ENCODE measurements around the gene PSAP.
A peak's percentile ranks its signal among the peaks of the same experiment; 100 is the strongest.

PSAP gene

DNA sequence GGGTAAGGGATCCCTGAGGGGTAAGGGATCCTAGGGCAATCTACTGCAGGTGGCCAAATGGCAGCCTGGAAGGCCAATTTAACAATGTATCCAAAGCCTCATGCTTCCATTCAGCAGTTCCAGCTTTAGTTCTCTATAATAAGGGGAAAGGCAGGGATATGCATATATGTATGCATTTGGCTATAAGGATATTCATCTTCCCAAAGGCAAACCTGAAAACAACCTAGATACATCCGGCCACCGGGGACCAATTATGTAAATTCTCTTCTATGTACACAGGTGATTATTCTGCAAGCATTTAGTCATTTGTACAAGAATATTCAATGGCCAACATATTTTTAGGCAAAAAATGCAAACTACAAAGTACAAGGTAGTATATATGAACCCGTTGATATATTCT, 26.7 kb downstream of the PSAP start:
- no peak for DNase-seq

DNA sequence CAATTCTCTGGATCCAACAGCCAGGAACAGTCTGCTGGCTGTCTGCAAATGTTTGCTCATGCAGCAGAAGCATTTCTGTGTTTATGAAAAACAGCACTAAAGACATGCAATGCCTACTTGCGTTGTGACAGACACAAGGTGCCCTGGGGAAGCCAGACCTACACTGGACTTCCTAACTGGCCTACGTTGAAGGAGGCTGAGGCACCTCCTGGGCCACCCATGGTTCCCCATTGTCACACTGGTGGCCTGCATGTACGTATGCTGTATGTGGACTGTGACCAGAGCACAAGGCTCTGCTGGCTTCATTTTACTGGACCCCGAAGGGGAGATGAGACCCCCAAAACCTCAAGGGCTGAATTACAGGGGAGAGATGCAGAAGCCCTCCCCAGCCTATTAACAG, 27.7 kb downstream of the PSAP start:
- DNase-seq: no peak

DNA sequence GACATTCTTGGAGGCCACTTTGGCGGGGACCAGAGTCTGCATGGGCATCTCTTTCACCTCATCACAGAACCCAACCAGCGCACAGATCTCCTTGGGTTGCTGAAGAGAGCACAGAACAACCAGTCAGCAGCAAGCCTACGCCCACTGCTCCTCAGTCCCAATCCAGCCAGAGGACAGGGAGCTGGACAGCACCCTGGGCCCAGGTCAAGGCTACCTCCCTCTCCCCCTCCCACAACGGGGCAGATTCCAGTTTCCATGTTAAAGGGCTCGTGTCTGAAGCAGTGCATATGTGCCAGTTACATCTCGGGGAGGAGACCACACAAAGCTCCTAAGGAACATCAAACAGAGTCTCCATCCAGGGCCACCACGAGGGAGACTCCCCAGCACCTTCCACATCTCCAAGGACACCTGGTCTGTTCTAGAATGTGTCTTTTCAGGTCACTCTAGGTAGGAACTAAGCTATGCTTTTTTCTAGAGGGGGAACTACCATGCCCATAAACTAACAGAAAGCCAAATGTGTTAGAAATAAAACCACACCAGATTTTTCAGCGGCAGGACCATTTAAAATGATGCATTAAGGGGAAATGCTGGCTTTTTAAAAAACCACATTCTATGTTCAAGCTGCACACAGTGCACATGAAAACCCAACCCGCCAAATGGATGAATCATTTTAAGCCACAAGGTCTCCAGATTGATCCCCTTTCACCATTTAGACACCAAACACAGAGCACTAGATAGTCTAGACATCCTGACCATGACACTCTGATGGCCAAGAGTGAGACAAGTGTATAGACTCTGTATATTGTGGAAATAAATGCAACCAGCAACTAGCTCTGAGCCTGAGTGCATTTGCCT, 28.9 kb downstream of the PSAP start:
- DNase-seq: no peak

DNA sequence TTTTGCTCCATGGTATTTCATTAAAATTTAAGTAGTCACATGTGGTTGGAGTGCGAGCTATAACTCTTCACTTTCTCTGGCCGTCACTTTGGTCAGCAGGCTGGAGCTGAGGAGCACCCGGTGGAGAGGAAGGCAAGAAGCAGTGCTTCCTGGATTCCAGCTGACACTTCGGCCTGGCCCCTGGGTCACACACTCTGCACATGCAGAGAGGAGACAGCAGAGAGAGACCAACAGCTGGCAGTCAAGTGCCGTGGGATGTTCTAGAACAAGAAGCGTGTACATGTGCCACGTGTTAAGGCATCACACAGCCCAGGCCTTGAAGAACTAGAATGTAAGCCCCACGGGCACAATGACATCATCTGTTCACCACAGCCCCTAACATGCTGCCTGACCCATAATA, 30.1 kb downstream of the PSAP start:
- DNase-seq: no peak

DNA sequence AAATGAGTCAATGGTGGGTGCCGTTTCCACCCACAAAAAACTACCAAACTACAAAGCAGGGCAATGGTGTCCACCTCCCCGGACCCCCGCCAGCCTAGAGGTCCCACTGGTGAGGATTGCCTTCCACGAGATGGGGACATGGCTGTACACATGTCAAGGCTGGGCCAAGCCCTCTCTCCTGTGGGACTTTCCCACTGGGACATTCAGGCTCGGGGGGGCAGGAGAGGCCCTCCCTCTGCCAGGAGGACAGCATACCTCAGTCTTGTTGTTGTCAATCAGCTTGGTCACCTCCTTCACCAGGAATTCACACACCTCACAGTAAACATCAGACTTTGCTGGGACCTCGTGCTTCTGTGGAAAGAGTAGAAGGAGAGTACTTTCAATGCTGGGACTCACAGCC, 31.1 kb downstream of the PSAP start:
- DNase-seq: no peak

DNA sequence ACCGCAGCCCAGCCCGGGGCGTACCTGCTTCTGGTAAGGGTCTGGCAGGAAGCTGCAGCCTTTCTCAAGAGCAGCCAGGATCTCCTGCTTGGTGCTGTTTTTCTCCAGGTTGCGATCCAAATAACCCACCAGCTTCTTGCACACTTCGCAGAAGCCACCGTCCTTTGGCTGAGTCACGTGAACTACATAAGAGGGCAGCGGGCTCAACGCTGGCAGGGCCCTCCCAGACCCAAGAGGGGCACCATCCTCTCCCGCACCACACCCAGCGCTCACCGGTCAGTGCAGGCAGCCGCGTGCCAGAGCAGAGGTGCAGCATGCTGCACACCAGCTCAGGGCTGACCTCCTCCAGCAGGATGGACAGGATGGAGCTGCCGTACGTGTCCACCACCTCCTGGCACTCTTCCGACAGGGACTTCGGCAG, 31.6 kb downstream of the PSAP start:
- no peak for DNase-seq

DNA sequence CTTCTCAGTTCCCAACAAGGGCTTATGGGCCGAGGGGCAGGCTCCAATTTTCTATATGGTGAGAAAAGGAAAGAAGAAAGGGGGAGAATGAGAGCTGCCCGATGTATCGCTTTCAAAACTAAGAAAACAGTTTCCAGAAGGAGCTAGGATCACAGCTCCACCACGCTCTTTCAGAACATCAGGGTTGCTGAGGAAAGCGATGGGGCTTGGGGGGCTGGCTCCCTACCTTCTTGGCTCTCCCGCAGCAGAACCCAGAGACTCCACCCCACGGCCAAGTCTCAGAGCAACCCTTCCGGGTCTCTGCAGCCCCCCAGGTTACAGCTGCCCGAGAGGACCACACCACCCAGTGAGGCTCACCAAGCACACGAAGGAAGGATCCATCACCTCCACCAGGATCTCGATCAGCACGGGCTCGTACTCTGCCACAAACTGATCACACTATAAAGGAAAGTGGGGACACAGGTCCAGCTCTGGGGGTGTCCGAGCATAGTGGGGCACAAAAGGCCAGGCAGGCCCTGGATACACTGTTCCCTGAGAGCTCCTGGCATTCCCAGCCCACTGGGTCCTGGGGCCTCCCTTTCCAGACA, 32.3 kb downstream of the PSAP start:
- DNase-seq: no peak

DNA sequence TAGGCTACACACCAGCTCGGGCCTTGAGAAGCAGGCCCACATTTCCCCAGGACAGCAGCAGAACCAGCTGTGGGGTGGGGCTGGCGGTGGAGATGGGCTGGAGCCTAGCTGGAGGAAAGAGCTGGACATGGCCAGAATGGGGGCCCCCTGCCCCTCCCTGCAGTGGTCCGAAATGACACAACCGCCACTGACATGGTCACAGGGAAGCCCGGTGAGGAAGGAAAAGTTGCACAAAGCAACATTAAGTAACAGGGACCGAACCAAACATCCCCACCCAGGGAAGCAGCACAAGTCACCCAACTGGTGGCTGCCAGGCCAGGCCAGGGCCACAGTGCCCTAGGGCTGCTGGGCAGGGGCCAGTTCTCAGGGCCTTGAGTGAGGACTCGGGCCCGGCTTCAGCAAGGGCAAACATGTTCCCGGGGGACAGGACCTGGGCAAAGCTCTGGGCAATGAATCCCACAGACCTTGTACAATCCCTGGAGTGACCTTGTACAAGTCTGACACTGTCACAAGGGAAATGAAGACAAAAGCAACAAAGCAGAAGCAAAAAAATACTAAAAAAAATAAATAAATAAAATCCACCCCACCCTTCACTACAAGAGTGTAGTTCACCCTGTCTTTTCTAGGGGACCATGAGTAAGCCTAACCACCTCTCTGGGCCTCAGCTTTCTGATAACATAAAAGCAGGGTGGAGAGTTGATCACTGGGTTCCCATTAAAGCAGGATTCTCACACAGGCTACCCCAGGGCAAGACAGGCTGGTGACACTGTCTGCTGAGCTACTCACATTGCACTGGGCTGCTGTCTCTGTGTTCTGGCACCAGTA, 33.0 kb downstream of the PSAP start:
- no peak for DNase-seq

DNA sequence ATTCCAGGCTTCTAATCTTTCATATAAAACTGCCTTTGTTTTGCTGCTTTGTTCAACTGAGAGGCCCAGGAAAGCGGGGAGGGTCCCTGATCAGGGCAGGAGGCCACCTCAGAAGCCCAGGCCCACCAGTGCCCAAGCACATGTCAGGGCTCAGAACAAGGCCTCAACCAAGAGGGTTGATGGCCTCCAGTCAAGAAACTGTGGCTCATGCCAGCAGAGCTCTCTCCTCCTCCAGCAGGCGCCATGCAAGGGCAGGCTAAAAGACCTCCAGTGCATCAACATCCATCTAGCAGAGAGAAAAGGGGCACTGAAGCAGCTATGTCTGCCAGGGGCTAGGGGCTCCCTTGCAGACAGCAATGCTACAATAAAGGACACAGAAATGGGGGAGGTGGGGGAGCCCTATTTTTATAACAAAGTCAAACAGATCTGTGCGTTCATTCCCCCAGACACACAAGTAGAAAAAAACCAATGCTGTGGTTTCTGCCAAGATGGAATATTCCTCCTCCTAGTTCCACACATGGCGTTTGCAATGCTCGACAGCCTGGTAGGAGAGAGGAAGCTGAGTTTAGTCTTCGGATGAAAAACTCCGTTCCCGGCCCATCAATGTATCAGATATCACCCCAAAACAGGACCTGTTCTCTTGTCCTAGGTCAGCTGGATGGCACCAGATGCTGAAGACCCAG, 34.0 kb downstream of the PSAP start:
- no peak for DNase-seq

DNA sequence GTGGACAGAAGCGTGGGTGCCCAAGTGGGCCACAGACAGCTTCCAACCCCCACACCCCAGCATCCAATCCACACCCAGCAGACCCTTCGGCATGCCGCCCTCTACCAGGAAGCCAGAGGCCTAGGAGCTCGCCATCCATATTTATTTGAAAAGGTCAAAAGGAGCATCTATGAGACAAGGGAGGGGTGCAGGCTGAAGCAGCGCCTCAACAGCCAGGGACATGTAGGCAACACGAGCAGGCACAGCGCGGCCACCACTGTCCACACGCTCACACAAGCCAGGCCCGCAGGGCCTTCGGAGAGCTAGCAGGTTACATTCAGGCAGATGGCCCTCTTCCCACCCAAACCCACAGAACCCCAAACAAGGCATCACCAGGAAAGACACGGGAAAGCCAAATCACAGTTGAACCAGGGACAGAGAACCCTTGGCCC, 34.6 kb downstream of the PSAP start:
- no peak for DNase-seq

DNA sequence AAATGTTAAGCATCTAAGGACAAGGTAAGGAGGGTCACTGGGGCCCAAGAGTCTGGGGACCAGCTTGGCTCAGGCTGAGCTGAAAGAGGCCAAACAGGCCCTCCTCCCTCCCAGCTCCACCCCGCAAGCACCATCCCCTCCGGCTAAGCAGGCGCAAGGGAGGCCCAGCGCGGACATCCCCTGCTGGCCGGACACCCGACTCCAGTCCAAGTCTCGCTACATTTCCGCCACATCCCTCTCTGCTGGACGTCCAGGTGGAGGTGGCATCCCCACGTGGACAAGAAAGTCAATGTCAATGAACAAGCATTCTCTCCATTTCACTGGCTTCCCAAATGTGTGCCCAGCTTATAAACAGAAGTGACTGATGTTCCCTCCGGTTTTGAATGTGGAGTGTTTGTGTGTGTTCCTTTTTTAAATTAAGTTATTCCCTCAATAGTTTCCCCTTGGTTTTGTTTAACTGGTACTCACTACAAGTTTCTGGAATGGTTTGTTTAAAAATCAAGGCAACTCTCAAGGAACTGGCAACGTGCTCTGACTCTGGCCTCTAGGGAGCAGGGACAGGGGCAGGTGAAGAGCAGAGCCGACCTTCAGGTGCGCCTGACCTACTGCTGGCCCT, 35.4 kb downstream of the PSAP start:
- no peak for DNase-seq

DNA sequence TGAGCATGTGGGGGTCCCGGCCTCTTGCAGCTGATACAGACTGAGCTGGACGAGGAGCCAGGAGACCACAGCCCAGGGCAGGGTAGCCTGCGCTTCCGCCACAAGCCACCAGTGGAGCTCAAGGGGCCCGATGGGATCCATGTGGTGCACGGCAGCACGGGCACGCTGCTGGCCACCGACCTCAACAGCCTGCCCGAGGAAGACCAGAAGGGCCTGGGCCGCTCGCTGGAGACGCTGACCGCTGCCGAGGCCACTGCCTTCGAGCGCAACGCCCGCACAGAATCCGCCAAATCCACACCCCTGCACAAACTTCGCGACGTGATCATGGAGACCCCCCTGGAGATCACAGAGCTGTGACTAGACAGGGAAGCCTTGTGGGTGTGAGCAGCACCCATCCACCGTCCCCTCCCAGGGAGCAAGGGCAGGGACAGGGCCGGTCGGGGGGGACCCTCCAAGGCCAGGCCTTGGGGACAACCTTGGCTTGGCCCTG, 36.1 kb downstream of the PSAP start:
- DNase-seq: no peak

DNA sequence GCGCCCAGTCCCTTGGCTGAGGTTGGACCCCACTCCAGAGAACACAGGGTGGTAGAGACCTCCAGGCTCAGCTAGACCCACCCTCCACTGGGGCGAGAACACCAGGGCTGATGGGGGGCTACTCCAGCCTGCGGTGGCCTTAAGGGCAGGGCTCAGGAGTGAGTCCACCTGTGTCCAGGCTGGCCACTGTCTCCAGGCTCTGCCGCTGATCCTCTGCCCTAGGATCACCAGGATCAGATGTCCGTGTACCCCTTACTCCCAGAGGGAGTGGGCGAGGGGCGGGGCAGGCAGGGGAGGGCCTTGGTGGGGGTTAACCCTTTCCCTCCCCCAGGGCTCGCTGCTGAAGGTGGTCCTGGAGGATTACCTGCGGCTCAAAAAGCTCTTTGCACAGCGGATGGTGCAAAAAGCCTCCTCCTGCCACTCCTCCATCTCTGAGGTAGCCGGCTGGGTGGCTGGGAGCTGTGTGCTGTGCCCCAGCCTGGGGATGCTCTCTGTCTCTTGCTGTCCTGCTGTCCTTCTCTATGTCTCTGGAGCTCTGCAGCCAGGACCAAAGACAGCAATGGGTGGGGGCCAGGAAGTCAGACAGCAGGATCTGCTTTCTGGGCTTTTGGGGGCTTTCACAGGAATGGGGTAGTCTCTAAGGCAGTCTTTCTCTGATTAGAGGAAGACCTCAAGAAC, 38.0 kb downstream of the PSAP start:
- no peak for DNase-seq

DNA sequence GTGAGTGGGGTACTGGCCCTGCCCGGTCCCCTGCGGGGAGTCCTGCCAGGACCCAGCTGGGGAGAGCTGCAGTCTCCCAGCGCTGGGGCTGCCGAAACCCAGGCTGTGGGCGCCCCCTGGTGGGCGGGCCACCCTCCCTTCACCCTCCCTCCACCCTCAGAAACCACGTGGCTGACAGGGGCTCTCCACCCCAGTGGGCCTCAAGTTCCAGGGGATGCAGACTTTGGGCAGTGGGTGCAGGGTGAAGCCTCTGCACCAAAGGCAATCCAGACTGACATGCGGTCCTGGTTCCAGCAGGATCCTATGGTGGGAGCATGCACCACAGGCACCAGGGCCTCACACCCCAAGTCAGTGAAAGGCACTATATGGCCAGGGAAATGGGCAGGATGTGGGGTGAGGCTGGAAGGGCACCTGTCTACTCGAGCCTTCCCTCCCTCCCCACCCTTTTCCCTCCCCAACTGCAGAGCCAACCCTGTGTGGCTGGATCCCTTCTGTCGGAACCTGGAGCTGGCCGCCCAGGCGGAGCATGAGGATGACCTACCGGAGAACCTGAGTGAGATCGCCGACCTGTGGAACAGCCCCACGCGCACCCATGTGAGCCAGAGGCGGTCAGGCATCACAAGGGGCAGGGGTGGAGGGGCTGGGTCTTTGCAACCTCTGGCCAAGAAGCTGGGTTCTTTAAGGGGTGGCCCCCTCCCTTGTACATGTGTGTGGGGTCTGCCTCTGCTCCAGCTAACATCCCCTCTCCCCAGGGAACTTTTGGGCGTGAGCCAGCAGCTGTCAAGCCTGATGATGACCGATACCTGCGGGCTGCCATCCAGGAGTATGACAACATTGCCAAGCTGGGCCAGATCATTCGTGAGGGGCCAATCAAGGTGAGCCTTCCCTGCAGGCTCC, 38.8 kb downstream of the PSAP start:
- peak; percentile 10 to 44 for DNase-seq

DNA sequence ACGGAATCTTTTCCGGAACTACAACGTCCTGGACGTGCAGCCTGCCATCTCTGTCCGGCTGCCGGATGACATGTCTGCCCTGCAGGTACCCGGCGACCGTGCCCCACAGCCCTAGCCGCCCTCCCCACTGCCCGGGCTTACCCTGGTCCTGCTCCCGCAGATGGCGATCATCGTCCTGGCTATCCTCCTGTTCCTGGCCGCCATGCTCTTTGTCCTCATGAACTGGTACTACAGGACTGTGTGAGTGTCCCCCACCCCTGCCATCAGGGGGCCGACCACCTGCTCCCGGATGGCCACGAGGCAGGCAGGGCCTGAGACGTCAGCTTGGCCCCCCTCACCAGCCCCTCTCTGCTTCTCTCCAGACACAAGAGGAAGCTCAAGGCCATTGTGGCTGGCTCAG, 39.7 kb downstream of the PSAP start:
- no peak for DNase-seq

DNA sequence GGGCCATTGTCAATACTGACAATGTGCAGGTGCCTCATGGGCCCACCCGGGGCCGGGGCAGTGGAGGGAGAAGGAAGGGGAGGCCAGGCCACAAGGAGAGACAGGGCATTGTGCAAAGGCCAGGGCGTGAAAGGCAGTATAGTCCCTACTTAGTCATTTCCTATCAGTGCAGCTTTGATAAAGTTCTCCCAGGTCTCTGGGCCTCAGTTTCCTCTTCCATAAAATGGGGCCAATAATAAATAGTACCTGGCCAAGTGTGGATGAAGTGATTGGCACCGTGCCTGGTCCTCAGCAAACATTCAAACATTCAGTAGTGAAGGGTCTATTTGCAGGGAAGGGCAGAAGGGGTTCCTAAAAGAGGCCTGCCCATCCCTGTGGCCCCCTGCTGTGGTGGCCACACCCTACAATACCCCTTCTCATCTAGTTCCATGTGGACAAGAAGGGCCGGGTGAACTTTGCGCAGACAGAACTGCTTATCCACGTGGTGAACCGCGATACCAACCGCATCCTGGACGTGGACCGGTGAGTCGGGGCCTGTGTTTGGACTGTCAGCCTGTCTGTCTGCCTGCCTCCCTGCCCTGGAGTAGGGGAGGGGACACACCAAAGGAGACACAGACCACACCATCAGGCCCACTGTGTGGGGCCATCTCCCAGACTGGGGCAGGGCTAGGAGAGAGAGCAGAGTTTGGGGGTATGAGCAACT, 40.9 kb downstream of the PSAP start:
- DNase-seq: no peak

DNA sequence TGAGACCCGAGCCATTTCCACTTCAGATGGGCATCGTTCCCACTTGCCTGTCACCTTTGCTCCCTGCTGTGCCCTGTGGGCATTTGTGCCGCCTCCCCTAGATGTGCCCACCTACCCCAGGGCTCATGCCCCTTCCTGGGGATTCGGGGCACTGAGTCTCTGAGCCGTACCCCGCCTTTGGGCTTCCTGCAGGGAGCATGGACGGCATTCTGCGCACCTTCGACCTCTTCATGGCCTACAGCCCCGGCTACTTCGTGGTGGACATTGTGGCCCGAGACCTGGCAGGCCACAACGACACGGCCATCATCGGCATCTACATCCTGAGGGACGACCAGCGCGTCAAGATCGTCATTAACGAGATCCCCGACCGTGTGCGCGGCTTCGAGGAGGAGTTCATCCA, 41.4 kb downstream of the PSAP start:
- no peak for DNase-seq

DNA sequence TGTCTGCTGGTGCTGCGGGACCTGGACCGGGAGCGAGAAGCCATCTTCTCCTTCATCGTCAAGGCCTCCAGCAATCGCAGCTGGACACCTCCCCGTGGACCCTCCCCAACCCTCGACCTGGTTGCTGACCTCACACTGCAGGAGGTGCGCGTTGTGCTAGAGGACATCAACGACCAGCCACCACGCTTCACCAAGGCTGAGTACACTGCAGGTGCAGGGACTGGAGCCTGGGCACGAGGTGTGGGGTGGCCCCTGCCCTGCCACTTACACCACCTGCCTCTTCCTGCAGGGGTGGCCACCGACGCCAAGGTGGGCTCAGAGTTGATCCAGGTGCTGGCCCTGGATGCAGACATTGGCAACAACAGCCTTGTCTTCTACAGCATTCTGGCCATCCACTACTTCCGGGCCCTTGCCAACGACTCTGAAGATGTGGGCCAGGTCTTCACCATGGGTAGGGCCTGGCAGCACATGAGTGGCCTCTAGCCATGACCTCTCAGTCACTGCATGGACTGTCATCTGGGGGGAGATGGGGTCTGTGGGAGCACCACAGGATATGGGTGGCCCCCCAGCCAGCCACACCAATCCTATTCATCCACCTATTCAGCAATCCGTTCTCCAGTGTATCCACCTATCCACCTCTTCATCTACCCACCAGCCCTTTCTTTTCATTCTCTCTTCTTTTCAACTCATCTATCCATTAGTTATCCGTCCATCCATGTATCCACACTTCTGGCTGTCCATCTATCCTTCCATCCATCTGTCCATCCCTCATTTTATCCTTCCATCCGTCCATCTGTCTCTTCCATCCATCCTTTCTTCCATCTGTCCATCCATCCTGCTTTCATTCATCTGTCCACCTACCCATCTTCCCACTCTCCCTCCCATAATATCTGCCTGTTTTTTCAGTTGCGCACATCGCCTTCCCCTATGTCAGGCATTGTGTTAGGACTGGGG, 43.2 kb downstream of the PSAP start:
- no peak for DNase-seq
